Left colon (tissue), 2 donors: Measurements from ENCODE around the gene ERI3. TPM values are rescaled to one million over a fixed set of nuclear protein-coding genes. Genes with fewer than 3 reads are reported as not detected.
A peak's percentile ranks its signal among the peaks of the same experiment; 100 is the strongest.

ENCODE experiments used
- ATAC-seq: fragments of 200-7000 bp; cut with Tn5 transposase; one replicate; pipeline ENCODE4 v1.9.1; 2020; ENCODE audit warnings: mild to moderate bottlenecking, moderate library complexity
- DNase-seq, 2 donors: peaks; one replicate each; pipeline ENCODE4 v3.0.0-alpha.2; 2020
- intact Hi-C, 2 donors: fragments of 100-400 bp; cut with DNase I in 1 of 2; cut with micrococcal nuclease in 1 of 2; formaldehyde crosslinking; loops; one replicate each; pipeline versions ENCODE4 v1.11.2 to v1.14.0; 2022; cut with DNase I, micrococcal nuclease
- total RNA-seq, 2 donors: library from RNA; stranded (reverse); fragmentation: NEBNext Ultra II Directional; extraction: Animal tissue kit (Norgen Biotek cat#: 25700); gene quantifications; one replicate each; pipeline ENCODE4 v1.2.1, GENCODE V29; 2021
- donor health status: DM: no; HTN: no; CAD: no.
- donor health status: DM: yes; HTN: yes; CAD: no.

Gene ERI3
- total RNA-seq, 2 donors from 2014 or later = 25.3 to 30.3 TPM

DNA sequence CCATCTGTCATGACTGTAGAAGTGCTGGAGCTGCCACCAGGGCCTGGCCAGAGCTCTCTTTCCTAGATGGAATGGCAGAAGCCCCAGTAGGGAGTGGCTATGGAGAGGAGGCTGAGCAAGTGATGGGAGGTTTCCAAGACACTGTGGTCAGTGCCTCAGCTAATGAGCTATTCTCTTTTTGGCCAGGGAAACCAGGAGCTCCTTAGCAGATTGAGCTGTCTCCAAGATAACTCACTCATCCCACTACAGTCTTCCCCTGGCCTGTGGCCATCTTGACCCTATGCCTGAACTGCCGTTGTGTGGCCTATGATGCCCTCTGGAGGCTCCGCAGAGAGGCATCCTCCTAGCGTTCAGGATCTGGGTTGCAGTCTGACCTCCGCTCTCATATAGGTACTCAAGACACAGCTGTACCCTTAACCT is 60.5 kb downstream of the ERI3 start:
- DNase-seq (peak; percentile 42 to 71), ATAC-seq (peak; percentile 80)
- intact Hi-C loops = no loop called here

DNA sequence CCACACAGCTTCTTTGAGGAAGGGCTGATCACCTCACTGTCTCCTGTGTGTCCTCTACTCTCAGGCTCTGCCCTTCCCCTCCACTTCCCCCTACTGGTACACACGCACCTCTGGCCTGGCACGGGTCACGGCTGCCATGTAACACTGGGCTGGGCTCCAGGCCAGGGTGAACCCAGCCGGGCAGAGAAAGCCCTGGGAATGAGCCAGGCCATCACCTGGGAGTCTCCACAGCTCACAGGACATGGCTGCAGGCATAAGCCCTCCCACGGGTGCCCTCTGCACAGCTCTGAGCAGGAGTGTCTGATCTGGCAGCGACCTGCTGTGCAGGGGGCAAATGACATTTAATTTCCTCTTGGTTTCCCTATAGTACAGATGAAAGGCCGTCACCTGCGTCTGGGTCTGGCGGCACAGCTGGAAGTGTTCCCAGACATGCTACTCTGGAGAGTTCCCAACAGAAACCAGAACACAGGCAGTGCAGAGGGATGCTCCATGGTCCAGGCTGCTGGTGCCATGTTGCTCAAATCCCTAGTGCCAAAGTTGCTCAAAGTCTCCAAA is 61.2 kb downstream of the ERI3 start:
- DNase-seq (peak; percentile 61 to 73), ATAC-seq (peak; percentile 69)
- intact Hi-C loops = no loop called here

DNA sequence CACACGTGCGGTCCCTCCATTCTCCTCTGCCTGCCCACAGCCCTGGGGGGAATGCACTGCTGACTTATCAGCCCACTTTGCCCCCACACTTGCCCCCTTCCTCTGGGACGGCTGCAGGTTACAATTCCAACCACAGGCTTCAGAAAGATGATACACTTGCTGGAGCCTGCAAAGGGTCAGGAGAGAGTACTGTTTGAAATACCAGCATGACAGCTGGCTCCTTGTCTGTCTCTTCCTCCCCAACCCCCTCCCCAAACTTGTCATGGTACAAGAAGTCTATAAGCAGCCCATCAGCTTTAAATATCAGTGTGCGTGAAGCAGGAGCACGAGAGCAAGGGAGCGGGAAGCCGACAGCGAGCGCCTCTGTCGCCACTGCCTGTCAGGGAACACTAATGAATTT is 62.4 kb downstream of the ERI3 start:
- no peak for ATAC-seq
- no peak for DNase-seq
- intact Hi-C loops = no loop called here

DNA sequence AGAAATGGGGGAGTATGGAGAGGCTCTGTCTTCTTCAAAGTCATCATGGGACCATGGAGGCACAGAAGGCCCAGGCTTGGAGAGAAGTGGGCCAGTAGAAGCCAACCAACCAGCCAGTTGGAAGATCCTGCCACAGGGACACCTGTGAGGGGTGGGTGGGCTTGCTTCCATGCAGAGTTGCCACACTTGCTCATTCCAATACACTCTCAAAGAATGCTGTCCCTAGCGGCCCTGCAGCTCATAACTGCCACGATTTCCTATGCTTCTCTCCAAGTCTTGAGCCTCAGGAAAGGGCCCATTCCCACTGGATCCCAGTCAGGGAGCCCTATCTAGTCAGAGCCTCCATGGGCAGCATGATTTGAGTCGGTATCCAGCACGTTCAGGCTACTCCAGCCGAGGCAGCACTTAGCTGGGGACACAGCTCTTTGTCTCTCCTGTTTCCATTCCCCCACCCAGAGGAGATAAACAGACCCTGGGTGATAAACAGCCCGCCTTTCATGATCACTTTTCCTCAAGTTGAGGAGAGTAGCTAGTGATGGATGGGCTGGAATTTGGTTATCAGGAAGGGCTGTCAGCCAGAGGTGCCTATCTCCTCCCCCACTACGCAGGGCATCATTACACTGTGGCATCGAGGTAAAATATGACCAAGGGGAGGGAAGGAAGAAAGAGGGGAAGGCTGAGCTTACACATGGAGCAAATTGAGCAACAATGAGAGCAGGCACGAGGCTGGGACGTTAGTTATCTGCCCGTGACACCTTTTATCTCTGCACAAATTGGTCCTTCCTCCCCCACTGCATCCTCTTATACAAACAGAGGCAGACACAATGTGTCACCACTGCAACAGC is 64.6 kb downstream of the ERI3 start:
- ATAC-seq (no peak), DNase-seq (no peak)
- intact Hi-C loops = no loop called here

DNA sequence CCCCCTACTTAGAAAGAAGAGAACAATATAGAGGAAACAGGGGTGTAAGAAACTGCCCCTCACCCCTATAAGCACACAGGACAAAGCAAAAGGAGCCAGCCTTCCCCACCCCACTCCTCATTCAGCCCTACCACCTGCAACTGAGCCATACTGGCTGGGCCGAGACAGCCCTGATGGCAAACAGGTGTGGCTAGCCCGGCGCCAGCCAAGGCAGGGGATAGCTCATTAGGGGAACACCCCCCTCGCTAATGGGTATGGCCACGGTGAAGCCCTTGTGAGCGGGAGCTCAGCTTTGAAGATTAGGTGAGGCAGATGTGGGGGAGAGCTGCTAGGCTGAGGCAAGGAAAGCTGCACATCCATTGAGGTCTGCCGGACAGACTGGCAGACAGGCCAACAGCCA is 65.5 kb downstream of the ERI3 start:
- intact Hi-C loops = no loop called here
- DNase-seq (peak; percentile 54 to 60), ATAC-seq (peak; percentile 68)

DNA sequence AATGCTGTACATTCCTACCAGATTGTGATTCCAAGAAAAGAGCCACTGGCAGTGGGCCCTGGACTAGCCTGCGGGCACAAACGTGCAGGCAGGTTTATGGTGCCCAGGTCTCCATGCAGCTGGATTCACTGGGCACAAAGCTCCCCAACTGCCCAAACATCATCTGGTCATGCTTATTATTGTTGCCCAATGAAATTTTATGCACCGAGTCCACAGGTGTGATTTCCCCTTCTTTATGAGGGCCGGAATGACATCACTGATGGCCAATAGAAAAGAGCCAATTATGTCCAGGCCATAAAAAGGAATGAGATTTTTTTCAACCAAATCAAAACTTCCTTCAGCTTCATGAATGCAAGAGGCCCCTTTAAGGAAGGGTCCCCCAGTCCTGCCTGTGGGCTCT is 66.2 kb downstream of the ERI3 start:
- DNase-seq (peak; percentile 39 to 60), ATAC-seq (peak; percentile 76)
- intact Hi-C loops = no loop called here

DNA sequence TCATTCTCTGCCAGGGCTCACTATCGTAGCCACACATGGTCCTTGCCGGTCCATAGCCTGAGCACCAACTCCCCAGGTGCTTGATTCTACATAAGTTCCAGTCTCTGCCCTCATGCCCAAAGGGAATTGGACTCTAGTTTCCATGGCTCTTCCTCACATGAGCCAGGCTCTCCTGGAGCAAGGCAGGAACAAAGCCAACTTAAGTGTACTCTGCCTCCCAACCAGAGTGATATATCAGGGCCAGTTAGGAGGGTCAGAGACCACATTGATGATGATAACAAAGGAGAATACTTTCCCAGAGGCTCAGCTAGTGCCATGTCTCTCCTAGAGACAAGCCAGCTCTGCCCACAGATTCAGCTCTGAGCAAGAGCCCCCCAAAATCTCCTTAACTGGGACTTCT is 70.9 kb downstream of the ERI3 start:
- no peak for ATAC-seq
- DNase-seq = no peak
- intact Hi-C loops = no loop called here

DNA sequence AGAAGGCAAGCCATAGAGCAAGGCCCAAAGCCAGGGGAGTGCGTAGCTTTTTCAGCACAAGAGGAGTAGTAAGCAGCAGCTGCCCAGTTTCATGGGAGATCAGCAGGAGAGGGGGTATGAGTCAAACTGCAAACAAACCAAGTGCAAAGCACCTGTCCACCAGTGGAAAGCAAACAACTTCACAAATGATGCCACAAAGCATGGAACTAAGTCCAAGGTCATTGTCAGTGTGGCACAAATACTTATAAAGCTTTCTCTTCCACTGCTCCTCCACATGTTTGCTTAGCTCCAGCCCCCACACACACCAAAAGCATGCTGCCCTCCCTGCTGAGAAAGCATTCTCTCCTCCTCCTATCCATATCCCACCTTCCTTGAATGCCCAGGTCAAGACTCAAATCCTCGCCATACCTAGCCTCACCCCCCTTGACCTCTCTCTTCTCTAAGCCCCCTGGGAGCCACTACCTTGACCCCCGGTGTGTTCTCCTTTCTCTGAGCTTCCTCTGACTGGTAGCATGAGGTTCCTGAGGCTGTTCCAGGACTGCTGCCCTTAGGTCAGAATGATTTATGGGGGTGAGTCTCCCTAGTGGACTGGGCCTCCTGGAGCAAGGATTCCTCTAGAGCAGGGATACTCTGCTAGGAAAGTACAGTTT is 71.4 kb downstream of the ERI3 start:
- peak; percentile 89 for ATAC-seq
- intact Hi-C loops = no loop called here
- no peak for DNase-seq

DNA sequence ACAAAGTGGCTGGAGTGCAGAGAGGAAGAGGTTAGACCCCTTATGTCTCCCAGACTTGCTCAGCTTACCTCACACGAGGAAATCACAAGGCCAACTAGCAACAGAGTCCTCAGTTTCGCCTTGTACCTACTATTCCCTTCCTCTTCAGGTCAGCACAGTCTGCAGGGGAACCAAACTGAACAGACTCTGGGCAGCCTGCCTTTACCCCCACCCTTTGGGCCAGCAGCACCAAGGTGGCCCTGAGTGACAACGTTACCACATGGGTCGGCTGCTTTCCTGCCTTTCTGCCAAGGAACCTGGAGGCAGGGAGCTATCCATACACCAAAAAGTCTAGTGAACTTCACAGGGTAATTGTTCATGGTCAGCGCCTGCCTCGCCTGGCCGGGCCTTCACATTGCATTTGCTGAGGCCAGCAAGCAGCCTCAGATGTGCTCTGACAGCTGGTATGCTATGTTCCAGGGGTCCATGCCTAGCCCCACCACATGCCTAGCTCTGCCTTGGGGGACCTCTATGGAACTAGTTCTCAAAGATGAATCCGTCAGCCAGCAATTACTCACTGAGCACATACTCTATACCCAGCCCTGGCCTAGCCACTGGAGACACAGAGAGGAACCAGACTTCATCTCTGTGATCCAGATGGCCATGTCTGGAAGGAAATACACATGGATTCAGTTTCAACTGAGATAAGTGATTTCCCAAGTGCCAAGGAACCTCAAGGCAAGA is 72.2 kb downstream of the ERI3 start:
- peak; percentile 7 for ATAC-seq
- no peak for DNase-seq
- intact Hi-C loops = no loop called here

DNA sequence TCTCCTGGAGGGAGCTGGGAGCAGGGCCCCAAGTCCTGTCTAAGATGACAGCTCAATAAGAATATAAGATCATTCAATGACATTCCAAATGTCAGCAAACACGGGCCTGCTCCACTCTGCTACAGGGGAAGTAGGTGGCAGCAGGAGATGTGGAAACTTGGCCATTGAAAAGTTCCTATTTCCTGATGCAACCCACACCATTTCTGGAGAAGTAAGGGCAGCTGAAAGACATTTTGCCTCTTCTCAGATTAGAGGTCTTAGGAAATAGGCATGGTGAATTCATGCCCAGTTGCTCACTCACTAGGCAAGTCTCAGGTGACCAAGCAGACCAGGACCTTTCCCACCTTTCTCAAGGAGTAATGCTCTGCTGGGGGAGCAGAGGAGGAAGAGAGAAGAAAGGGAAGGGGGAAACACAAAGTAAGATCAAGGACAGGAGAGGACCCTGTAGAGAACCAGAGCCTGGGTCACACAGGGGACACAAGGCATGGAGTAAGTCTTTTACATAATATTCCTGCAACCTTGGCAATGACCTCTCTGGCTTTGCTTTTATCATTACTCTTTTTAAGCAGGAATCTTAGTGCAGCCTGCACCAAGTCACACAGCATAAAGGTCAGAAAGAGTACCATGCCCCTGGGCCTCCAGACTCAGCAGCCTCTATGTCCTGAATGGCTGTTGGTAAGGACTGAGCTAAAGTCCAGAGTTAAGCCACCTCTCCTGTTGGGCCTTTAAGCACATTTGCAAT is 72.9 kb downstream of the ERI3 start:
- DNase-seq (no peak), ATAC-seq (peak; percentile 25)
- intact Hi-C loops = no loop called here

DNA sequence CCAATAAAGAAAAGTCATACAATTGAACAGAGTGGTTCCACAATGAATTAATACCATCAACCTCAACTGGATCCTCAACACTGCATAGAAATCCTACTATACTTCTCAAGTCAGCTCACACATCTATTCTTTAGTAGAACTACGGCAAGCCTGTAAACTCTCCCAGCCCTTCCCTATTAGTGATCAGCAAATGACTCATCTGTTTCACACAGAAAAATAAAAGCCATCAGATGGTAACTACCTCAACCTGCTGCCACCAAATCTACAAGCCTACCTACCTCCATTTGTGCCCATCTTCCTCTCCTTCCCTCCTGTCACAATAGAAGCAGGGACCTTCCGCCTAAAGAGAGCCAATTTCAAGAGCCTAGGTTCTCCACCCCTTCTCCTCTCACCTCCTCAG is 78.2 kb downstream of the ERI3 start:
- intact Hi-C loops = no loop called here
- ATAC-seq (peak; percentile 29), DNase-seq (no peak)

DNA sequence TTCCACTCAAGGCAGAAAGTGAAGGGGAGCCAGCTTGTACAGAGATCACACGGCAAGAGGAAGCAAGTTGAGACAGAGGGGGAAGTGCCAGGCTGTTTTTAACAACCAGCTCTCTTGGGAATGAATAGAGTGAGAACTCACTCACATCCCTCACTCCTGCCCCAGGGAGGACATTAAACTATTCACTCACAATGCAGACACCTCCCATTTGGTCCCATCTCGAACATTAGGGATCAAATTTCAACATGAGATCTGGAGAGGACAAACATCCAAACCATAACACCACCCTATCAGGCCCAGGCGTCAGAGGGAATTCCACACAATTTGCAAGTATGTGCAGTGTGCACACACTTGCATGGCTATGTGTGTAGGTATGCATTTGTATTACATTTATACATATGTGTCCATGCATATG is 79.1 kb downstream of the ERI3 start:
- peak; percentile 27 for ATAC-seq
- intact Hi-C loops = no loop called here
- no peak for DNase-seq

DNA sequence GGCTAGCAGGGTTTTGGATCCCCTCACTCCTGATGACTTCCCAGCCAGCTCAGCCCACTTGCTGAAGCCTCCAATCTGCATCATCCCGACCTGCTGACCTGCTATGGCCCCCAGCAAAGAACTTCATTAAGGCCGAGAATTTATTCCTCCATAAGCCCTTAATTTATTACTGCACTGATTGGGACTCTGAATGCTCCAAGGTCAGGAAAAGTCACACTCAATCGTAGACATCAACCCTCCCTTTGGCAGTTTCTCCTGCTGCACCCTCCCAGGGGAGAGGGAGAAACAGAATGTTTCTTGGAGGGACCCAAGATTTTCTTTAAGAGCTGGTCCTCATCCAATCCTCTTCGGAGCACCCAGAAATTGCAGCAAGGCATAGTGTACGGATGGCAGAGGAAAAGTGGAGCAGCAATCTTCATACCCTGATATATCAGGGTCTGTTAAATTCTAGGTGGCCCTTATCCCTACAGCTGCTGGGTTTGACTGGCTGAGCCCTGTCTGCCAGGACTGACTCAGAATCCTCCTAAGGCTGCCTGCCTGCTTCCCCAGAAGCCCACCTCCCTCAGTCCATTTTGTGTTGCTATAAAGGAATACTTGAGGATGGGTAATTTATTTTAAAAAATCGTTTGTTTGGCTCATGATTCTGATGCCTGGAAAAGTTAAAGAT is 79.6 kb downstream of the ERI3 start:
- no peak for ATAC-seq
- intact Hi-C loops = no loop called here
- no peak for DNase-seq

DNA sequence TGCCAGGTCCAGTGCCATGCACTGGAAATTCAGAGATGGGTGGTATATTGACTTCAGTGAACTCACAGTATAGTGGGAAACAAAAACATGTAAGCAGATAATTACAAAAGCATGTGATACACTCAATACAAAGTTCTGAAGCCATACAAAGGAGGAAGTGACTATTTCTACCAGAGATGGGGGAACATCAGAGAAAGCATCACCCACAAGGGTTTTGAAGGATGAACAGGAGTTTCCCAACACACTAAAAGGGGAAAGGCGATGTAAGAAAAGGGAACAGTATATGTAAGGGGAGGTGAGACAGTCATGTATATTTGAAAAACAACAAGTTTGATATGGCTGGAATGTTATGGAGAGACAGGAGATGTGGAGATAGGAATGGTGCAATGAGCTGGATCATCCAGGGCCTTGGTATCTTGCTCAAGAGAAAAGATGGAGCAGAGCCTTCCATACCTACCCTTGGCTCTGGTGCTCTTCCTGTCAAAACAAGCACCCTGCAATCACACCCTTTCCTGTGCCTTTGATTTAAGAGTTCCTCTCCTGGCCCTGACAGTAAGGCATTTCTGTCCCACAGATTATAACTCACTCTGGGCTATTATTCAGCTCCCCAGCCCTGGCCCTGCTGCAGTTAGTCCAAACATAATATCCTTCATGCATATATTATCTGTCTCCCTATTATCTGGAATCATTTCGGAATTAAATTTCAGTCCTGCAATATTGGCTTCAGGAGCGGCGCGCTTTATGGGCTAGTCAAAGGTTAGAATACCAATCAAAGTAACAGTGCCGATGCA is 81.3 kb downstream of the ERI3 start:
- ATAC-seq = no peak
- intact Hi-C loops = no loop called here
- DNase-seq = no peak

DNA sequence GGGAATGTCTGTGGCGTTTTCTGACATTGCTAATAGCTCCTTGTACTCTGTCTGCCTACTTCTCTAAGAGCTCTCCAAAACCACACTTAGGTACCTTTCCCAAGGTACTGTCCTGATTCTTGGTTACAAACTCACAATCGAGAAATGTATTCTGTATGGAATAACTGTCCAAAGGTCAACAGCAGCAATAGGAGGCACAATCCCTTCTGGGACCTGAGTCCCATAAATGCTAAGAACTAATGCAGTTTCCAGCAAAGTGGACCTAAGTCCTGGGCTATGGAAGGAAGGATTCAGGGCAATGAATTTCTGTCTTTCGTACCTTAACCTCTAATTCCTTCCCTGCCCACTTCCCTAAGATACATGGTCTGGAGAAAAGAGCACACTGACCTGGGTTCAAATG is 82.1 kb downstream of the ERI3 start:
- DNase-seq = no peak
- intact Hi-C loops = no loop called here
- peak; percentile 30 for ATAC-seq

DNA sequence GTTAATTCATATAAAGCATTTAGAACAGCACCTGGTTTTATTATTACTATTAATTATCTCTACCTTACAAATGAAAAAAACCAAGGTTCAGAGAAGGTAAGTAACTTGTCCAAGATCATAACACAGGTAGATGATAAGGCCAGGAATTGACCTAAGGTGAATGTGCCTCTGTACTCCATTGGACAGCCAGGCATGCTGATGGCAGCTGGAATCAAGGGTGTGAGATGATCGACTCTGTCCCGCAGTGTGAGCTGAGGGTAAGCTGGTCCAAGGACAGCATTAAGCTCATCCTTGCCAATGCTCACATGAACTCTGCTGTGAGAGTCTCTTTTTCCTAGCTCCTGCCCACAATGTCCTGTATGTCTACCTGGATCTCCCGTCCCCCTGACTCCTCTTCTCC is 83.4 kb downstream of the ERI3 start:
- DNase-seq (no peak), ATAC-seq (no peak)
- intact Hi-C loops = no loop called here
